Pancreas (tissue), 10 donors: ENCODE data around the gene ACAA1. TPM values are rescaled to one million over a fixed set of nuclear protein-coding genes. Genes with fewer than 3 reads are reported as not detected.
A peak's percentile ranks its signal among the peaks of the same experiment; 100 is the strongest.

ENCODE experiments used
- ATAC-seq, 4 donors: fragments of 200-7000 bp; cut with Tn5 transposase; one replicate each; pipeline versions ENCODE4 v1.8.0 to v1.9.1; 2020; ENCODE audit warnings: mild to moderate bottlenecking in 4 of 4, moderate library complexity in 4 of 4
- DNase-seq, 6 donors: peaks; one replicate each; pipeline ENCODE4 v3.0.0-alpha.2; 2020
- FAIRE-seq: peaks from 2 replicates; lab custom pipeline; 2012; peaks lifted over from hg19 to GRCh38; lab: Jason Lieb, UNC
- H3K27ac ChIP-seq, 4 donors: fragments of 200-600 bp; sonication (generic); 1 replicate in 3 of 4; 2 replicates in 1 of 4; pipeline versions ENCODE4 v1.5.0 to v1.8.0; 2020
- H3K27me3 ChIP-seq, 4 donors: fragments of 200-600 bp; one replicate each; pipeline ENCODE4 v1.8.0; 2021
- H3K36me3 ChIP-seq, 3 donors: fragments of 200-600 bp; sonication (generic) in 1 of 3; one replicate each; pipeline versions ENCODE4 v1.5.0 to v1.8.0; 2020 to 2021
- H3K4me1 ChIP-seq, 3 donors: fragments of 200-600 bp; one replicate each; pipeline ENCODE4 v1.8.0; 2021
- H3K4me3 ChIP-seq, 4 donors: fragments of 200-600 bp; sonication (generic) in 2 of 4; one replicate each; pipeline versions ENCODE4 v1.5.0 to v1.8.0; 2020 to 2021
- H3K9me3 ChIP-seq, 4 donors: fragments of 200-600 bp; one replicate each; pipeline ENCODE4 v1.8.0; 2021
- WGBS, 2 donors: extraction: QIAGEN DNeasy Blood & Tissue Kit; methylation state at CpG; one replicate each; pipeline ENCODE4 v1.1.7; 2013; 5-methylcytosine and 5-hydroxymethylcytosine counted together
- intact Hi-C, 3 donors: fragments of 100-400 bp; cut with DNase I; formaldehyde crosslinking; loops; one replicate each; pipeline versions ENCODE4 v1.11.1 to v1.14.2; 2022
- polyA plus RNA-seq, 2 donors: library from polyadenylated mRNA; stranded (reverse); fragments of 200-250 nt; gene quantifications; one replicate each; pipeline ENCODE4 v1.2.3, GENCODE V29; 2013
- total RNA-seq, 6 donors: library from RNA; stranded (reverse); fragmentation: NEBNext Ultra II Directional in 4 of 6; extraction: Animal tissue kit (Norgen Biotek cat#: 25700) in 4 of 6; gene quantifications; one replicate each; pipeline versions ENCODE4 v1.2.1 to v1.2.4, GENCODE V29; 2021 to 2023
- TF ChIP-seq, protein P1 (sequence below), 4 donors: fragments of 200-600 bp; sonication (generic) in 3 of 4; IDR thresholded peaks; one replicate each; pipeline versions ENCODE4 v1.5.0 to v1.8.0; 2021; ENCODE audit warnings: antibody characterized with exemption in 4 of 4
- donor health status: healthy with polysubstance abuse.
- donor health status: DM: no; HTN: no; CAD: no; lungs with moderate emphysema.
- donor health status: DM: no; HTN: no; CAD: no.
- donor health status: control.
- donor health status: control.
- donor health status: Bipolar disorder and iron deficiency.
- donor health status: DM: yes; HTN: yes; CAD: no.
- donor health status: DM: no; HTN: no; CAD: no.
- donor health status: DM: no; HTN: no; CAD: no.
- donor health status: DM: yes; HTN: yes; CAD: no.

Gene ACAA1
- total and polyA plus RNA-seq, 8 donors = 44.2 to 110 (median 59.3) TPM

DNA sequence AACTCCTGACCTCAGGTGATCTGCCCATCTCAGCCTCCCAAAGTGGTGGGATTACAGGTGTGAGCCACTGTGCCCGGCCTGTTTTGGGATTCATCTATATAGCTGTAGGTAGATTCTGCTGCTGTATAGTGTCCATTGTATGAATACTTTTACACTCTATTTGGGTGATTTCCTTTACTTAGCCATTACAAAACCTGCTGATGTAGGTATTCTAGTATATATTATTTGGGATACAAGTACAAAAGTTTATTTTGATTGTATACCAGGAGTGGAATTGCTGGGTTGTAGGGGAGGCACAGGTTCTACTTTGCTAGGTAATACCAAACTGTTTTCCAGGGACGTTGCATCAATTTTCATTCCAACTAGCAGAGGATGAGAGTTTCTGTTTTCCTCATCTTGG, 18.9 kb upstream of the ACAA1 start:
- FAIRE-seq = no peak
- no peak for ATAC-seq

DNA sequence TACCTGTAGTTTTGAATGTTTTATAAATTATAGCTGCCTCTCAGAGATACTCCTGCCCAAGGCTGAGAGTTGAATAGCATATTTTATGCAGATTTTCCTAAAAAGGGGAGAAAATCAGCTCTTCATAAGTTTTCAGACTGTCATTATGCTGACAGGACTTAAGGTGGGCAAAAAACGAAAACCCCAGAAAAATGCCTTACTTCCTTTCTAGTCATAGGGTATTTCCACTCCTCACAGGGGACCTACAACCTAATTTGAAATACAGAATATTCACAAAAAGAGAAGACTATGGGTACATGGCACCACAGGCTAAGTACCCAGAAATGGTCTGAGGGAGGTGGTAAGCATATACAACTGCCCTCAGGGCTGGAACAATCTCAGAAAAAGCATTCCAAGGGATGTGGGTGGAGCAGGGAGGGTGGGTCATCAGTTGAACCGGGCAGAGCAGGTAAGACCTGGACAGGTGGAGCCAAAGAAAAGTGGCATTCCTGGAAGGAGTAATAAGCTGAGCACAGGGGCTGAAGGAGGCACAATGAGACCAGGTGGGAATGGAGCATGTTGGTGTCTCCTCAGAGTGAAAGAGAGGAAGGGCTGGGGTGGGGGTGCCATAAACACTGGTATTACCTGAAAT, 17.8 kb upstream of the ACAA1 start:
- FAIRE-seq = no peak
- whole genome bisulfite sequencing, 2 donors = 40 to 55% methylated on average over 2 of the region's 2 CpGs
- intact Hi-C loops = no loop called here

More for the DNA sequence above, 18.9 kb upstream of the ACAA1 start:
- TF ChIP-seq, protein P1, sequence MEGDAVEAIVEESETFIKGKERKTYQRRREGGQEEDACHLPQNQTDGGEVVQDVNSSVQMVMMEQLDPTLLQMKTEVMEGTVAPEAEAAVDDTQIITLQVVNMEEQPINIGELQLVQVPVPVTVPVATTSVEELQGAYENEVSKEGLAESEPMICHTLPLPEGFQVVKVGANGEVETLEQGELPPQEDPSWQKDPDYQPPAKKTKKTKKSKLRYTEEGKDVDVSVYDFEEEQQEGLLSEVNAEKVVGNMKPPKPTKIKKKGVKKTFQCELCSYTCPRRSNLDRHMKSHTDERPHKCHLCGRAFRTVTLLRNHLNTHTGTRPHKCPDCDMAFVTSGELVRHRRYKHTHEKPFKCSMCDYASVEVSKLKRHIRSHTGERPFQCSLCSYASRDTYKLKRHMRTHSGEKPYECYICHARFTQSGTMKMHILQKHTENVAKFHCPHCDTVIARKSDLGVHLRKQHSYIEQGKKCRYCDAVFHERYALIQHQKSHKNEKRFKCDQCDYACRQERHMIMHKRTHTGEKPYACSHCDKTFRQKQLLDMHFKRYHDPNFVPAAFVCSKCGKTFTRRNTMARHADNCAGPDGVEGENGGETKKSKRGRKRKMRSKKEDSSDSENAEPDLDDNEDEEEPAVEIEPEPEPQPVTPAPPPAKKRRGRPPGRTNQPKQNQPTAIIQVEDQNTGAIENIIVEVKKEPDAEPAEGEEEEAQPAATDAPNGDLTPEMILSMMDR (IDR thresholded peaks at IDR 0.05) = no peak
- no peaks in the 10 kb centered on the region for H3K36me3 ChIP-seq
- no peaks in the 10 kb centered on the region for H3K4me1 ChIP-seq
- no peaks in the 10 kb centered on the region for H3K27me3 ChIP-seq
- DNase-seq = no peak
- H3K27ac ChIP-seq = no peak overlapping the region
- WGBS, 2 donors = 75 to 88% methylated on average over 2 of the region's 2 CpGs
- intact Hi-C loops = no loop called here
- H3K4me3 ChIP-seq = no peak overlapping the region
- no peaks in the 10 kb centered on the region for H3K9me3 ChIP-seq

DNA sequence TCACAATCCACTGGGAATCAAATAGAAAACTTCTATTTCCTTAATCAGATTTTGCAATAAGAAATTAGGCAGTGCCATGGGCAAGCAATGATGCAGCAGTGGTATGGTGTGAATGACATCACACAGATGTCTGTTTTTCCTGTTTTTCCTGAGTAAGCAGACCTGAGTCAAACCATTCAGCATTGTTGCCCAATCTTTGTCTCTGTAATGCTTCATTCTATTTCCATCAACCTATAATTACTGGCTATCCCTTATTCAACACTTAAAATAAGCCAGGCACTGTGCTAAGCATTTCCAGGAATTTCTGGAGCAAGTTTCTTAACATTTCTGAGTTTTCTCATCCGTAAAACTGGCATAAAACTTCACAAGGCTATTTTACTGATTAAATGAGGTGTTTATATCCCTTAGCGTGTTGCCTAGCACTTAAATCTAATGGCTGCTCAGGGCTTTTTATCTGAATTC, 17.1 kb upstream of the ACAA1 start:
- Histone ChIP-seq H3K4me3 (no peak overlapping the region), H3K27ac (no peak overlapping the region), H3K27me3 (no peaks in the 10 kb centered on the region), H3K9me3 (no peaks in the 10 kb centered on the region), H3K36me3 (no peaks in the 10 kb centered on the region), H3K4me1 (no peaks in the 10 kb centered on the region)
- FAIRE-seq = no peak
- no peak for DNase-seq
- WGBS, 2 donors = 73 to 90% methylated on average over 2 of the region's 2 CpGs
- ATAC-seq = peak in 2 of 4 donors; percentile 63 to 76
- TF ChIP-seq, protein P1 (IDR thresholded peaks at IDR 0.05) = no peak
- intact Hi-C loops = no loop called here

More for the DNA sequence above, 17.8 kb upstream of the ACAA1 start:
- TF ChIP-seq, protein P1 (IDR thresholded peaks at IDR 0.05) = no peak
- ATAC-seq (peak in 3 of 4 donors; percentile 11 to 29 (median 23)), DNase-seq (no peak)
- Histone ChIP-seq H3K4me1 (no peaks in the 10 kb centered on the region), H3K4me3 (no peak overlapping the region), H3K27me3 (no peaks in the 10 kb centered on the region), H3K36me3 (no peaks in the 10 kb centered on the region), H3K9me3 (no peaks in the 10 kb centered on the region), H3K27ac (no peak overlapping the region)

DNA sequence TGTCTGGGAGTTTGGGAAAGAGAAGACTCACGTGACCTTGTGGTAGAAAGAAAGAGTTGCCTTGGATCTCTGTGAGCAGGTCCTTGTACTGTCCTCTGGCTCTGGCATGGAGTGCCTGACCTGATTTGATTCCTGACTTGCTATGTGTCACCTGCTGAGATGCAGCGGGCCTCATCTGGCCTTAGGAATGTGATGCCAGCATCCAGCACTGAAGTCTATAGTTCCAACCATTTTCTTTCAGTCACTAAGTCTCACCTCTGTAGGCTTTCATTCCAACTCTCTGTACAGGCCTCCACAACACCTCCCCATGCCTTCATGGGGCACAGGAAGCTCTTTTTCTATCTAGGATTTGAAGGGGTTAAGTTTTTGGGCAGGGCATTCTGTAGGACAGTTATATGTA, 16.3 kb upstream of the ACAA1 start:
- intact Hi-C loops = no loop called here
- Histone ChIP-seq H3K4me3 (no peak overlapping the region), H3K4me1 (no peaks in the 10 kb centered on the region), H3K9me3 (no peaks in the 10 kb centered on the region), H3K27ac (no peak overlapping the region), H3K27me3 (no peaks in the 10 kb centered on the region), H3K36me3 (no peaks in the 10 kb centered on the region)
- TF ChIP-seq, protein P1 (IDR thresholded peaks at IDR 0.05) = no peak
- FAIRE-seq = no peak
- 88 to 95% methylated on average over 2 of the region's 2 CpGs for whole genome bisulfite sequencing, 2 donors
- ATAC-seq = no peak
- no peak for DNase-seq

DNA sequence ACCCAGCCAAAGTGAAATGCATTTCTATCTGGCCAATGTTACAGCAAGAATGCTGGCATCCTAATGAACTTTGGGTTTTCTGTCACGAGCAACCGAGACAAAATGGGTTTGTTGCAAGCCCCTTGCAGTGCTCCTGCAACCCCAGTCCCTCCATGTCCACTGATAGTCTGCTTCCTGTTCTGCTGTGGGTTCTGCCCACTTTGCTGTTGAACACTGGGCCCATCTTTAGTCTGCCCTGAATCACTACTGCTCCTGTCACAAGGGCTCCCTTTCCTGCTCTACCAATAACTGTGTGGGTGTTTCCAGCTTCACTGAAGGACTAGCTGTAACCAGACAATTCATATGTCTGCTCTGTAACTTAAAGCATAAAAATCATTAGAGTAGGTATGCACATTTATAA, 15.7 kb upstream of the ACAA1 start:
- DNase-seq (no peak), ATAC-seq (no peak), FAIRE-seq (no peak)
- no peak overlapping the region for H3K4me3 ChIP-seq
- TF ChIP-seq, protein P1 (IDR thresholded peaks at IDR 0.05) = no peak
- no peaks in the 10 kb centered on the region for H3K9me3 ChIP-seq
- H3K27me3 ChIP-seq = no peaks in the 10 kb centered on the region
- no peak overlapping the region for H3K27ac ChIP-seq
- intact Hi-C loops = no loop called here
- no peaks in the 10 kb centered on the region for H3K36me3 ChIP-seq
- no peaks in the 10 kb centered on the region for H3K4me1 ChIP-seq
- 89 to 91% methylated on average over 2 of the region's 2 CpGs for WGBS, 2 donors
